ENCODE results near the gene CACNA1A.
"Not testable (repeated sequence)": the region's sequence is repeated elsewhere in the genome, so short reads cannot be mapped to it uniquely, and the experiment has no call there.

DNA sequence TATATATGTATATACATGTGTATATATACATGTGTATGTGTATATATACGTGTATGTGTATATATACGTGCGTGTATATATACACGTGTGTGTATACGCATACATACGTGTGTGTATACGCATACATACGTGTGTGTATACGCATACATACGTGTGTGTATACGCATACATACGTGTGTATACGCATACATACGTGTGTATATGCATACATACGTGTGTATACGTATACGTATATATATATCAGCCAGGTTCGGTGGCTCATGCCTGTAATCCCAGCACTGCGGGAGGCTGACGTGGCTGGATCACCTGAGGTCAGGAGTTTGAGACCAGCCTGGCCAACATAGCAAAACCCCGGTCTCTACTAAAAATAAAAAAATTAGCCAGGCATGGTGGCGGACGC, 321.4 kb downstream of the CACNA1A start:
- not testable (repeated sequence) for TF ChIP-seq POLR2A (IDR thresholded peaks at IDR 0.05)
- TF ChIP-seq, protein P1, sequence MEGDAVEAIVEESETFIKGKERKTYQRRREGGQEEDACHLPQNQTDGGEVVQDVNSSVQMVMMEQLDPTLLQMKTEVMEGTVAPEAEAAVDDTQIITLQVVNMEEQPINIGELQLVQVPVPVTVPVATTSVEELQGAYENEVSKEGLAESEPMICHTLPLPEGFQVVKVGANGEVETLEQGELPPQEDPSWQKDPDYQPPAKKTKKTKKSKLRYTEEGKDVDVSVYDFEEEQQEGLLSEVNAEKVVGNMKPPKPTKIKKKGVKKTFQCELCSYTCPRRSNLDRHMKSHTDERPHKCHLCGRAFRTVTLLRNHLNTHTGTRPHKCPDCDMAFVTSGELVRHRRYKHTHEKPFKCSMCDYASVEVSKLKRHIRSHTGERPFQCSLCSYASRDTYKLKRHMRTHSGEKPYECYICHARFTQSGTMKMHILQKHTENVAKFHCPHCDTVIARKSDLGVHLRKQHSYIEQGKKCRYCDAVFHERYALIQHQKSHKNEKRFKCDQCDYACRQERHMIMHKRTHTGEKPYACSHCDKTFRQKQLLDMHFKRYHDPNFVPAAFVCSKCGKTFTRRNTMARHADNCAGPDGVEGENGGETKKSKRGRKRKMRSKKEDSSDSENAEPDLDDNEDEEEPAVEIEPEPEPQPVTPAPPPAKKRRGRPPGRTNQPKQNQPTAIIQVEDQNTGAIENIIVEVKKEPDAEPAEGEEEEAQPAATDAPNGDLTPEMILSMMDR (IDR thresholded peaks at IDR 0.05): not testable (repeated sequence)
